HG02981 (cell line): ENCODE results near the gene HOXA10.
A peak's percentile ranks its signal among the peaks of the same experiment; 100 is the strongest.

Experiments used
- ATAC-seq: cut with Tn5 transposase; IDR thresholded peaks from one replicate; pipeline ENCODE4 v1.9.1; 2021; ENCODE audit warnings: mild to moderate bottlenecking, moderate library complexity; ENCODE audit not compliant: unreplicated experiment

HOXA10 gene

DNA sequence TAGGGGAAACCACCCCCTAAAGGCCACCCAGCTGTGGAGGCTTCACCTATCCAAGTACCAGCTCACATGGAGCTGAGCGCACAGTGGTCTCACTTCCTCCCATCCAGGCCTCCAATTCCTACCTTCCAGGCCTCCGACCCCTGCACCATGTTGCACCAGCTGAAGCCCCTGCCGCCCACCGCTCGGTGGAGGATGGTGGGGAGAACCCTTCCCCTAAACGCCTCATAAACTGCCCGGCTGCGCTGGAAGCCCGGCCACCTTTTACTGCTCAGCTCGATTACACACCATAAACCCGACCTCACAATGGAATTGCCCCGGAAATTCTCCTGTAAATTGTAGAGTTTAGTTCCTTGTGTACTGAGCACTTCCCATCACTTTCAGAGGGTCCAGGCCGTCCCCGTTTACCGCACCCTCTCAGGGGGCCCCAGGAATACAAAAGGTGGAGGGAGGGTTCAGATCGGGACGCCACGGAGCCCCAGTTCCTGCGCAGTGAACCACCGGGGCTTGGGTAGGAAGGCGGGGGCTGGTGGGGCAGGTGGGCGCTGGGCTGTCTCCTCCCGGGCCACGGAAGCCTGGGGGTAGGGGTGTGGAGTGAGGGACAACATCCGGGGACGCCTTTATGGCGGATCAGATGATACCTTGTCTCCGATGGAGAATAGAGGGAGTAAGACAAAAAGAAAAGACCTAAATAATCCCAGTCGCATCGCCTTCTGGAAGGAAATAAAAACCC is 16.3 kb downstream of the HOXA10 start:
- ATAC-seq = no peak

DNA sequence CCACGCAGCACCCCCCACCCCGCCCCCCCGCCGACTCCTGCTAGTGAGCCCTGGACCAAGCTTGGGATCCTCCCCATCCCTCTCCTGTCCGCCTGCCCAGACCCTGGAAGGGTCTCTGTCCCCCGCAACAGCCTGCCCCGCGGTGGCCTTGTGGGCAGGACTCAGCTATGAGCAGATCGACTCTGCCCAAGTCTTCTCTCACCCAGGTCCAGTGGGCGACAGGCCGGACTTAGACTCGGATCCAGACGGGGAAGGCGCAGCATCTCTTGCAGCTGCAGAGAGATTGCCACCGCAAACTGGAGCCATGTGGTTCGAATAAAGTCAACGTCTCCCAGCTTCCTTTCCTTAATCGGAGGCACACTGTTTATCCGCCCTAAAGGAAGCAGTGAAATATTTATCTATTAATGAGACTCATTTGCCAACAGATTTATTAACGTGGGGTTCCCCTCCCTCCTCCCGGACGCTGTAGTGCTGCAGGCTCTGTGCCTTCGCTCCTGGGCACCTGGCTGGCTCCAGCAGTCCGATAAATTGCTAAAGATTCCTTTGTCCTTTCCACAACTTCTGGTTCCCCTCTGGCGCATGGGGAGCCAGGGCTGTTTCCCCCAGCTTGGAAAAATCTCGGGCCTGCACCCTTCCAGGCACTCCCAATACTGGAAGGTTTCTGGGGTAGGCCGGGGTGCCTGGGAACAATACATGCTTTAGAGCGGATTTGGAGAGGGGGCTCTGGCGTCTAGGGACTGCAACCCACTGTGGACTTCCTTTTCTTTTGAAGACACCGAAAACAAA is 17.0 kb downstream of the HOXA10 start:
- ATAC-seq = no peak

DNA sequence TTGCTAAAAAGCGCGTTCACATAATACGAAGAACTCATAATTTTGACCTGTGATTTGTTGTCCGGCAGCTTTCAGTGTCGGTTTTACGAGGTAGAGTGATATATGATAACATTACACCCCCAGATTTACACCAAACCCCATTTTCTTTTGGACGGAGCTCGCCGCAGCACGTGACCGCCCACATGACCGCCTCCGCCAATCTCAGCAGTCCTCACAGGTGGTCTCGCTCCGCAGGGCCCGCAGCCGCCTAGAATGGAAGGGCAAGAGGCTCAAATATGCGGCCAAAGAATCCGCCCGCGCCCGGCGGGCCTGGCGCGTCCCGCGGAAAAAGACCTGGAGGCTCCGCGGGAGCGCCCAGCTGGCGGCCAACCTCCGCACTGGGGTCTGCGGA is 17.6 kb downstream of the HOXA10 start, which contains the start of gene HOXA7:
HOXA7 (minus strand) TSS at position 168 of the 391 bp plus-strand sequence; CDS start at position 38, 130 bp downstream.
- no peak for ATAC-seq

DNA sequence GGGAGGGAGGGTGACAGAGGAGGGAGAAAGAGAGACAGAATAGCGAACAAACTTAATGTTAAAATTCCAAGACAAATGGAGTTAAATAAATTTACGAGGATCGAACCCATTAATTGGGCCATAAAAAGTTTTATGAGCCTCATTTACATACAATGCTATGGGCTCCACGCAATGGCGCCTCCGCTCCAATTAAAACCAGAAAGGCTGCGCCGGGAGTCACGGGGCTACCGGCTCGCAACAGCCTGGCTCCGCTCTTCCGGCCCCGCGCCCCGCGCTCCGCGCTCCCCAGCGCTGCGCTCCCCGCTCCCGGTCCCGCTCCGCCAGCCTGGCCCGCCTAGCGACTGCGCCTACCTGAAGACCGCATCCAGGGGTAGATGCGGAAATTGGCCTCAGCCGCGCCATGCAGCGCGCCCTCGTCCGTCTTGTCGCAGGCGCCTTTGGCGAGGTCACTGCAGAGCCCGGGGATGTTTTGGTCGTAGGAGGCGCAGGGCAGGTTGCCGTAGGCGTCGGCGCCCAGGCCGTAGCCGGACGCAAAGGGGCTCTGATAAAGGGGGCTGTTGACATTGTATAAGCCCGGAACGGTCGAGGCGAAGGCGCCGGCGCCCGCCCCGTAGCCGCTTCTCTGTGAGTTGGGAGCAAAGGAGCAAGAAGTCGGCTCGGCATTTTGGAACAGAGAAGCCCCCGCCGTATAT is 18.2 kb downstream of the HOXA10 start:
- no peak for ATAC-seq

DNA sequence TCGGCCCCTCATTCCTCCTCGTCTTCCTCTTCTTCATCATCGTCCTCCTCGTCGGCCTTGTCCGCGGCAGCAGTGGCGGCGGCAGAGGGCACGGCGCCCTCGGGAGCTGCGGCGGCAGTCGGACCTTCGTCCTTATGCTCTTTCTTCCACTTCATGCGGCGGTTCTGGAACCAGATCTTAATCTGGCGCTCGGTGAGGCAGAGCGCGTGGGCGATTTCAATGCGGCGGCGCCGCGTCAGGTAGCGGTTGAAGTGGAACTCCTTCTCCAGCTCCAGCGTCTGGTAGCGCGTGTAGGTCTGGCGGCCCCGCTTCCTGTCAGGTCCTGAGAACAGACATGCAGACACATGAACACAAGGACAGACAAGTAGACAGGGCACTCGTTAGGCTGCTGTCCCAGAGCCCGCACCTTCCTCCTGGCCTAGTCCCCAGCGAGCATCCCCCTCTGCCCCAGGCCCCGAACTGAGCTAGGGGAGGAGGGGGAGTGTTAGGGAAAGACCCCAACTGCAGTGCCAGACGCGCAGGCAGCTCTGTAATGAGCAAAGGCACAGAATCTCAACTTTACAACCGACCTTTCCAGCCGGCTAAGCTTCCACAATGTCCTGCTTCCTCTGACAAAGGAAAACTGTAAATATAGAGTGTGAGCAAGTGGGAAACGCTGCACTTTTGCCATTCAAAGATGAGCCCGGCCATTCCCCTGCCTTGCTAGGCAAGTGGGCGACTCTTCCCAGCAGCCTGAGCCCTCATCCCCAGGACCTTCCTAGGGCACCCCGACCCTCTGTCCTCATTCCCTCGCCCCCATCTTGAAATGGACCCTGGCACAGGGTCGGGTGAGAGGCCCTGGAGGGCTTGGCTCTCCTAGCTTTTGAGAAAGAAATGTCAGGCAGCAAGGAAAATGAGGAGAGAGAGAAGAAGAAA is 19.0 kb downstream of the HOXA10 start:
- ATAC-seq = no peak

DNA sequence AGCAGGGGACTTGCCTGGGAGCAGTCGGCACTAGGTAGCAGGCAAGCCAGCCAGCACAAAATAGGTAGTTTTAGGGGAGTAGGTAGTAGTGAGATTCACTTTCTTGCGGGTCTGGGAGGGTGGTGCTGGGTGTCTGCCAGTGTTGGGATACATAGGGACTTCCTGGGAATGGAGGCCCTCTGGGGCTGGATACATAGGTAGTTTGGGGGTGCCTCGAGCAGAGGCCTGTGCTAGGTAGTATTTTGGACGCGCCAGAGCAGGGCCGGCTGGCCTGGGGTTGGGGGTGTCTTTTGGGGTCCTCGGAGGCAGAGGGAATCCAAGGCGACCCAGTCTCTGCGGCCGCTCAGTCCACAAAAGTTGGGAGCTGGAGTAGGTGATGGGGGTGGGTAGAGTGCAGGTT is 19.8 kb downstream of the HOXA10 start:
- ATAC-seq = no peak

DNA sequence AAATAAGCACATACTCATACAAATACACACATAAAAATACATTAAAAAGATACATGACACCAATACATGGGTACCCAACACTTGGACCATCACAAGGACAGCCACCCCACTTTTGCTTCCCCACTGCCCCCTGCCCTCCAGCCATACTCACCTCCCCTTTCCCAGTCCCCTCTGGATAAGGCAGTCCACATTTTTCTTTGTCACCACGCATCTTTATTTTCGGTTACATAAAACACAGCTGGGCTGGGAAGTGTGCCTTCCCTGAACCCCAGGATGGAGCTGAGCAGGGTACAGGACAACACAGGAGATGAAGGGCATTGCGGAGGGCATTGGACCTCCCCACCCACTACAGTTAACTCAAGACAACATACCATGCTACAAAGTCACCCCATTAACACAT is 20.6 kb downstream of the HOXA10 start:
- no peak for ATAC-seq

DNA sequence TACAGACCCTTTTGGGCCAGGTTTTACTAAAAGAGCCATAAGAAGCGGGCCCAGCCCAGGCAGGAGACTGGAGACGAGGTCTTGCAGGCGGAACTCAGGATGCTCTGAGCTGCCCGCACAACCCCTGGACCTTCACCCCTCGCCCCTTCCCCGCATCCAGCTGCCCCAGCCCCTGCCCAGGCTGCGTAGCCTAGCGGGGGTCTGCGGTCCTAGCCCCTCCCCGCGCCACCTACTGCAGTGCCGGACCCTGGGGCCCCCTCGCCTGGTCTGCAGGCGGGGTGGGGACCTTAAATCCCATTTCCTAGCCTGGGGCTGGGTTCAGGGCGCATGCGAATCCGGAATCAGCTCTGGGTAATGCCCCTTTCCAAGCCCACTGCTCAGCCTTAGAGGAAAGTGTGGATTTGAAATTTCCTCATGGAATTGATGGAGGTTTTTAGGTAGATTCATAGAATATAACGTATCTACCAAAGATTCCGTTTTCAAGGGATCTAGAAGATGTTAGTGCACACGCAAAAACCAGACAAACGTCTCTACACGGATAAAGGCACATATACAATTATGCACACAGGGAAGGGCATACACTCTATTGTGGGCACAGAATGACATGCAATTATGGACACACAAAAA is 21.2 kb downstream of the HOXA10 start:
- no peak for ATAC-seq

DNA sequence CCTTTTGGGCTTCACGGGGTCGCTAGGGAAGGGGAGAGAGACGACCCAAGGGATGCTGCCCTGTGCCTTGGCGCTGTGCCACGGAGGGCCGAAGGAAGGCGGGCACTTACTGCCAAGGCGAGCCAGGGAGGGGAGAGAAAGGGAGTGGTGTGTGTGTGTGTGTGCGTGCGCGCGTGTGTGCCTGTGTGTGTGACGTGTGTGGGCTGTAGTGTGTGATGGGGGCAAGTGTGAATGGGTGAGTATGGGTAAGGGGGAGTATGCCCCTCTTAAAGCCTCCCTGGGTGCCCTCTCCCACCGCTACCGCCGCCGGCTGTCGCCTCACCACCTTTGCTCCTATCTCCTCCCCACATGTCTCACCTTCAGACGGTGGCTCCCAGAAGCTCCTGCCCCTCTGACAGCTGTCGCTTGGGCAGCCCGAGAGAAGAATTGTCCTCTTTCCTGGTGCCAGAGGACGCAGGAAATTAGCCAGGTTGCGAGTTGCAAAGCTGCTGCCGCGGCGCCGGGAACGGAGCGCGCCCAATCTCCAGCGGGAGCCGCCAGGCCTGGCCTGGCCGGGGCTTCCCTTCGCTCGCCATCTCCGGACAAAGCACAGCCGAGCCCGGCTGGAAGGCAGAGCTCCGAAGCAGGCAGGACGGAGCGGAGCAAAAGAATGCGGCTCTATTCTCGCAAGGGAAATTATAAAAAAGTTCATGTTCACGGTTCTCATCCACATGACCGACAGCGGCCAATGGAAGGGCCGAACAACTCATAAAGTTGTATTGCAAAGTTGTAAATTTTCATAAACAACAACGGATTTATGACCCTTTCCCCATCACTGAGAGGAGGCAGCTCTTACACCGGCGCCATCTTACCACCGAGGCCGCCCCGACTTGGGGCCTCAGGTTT is 21.9 kb downstream of the HOXA10 start, which contains the start of gene HOXA3:
HOXA3 (minus strand) TSS at position 653 of the 885 bp plus-strand sequence. CDS start 41,943 bp downstream, outside the sequence.
- no peak for ATAC-seq

DNA sequence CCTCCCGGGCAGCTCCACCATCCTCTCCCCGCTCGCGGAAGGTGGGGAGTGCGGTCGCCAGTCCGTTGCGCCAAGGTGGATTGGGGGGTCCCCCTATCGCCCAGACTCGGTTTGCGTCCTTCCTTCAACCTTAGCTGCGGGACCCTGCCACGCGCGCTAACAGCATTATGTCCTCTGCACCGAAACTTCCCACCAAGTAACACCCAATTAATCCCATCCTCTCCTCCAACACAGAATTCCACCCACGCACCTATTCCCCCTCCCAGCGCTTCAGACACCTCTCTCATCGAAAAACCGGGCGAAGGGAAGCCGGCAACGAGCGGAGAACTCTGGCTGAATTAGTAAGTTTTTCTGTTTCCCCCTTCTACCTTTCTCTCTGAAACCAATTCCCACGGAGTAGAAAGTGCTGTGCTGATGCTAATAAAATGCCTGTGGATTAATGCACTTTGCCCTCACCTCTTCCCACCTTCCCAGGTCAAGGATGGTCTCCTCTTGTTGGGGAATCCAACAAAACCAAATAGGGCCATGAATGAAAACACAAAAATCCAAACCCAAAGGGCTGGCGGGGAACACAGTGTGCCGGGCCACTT is 22.7 kb downstream of the HOXA10 start:
- no peak for ATAC-seq

DNA sequence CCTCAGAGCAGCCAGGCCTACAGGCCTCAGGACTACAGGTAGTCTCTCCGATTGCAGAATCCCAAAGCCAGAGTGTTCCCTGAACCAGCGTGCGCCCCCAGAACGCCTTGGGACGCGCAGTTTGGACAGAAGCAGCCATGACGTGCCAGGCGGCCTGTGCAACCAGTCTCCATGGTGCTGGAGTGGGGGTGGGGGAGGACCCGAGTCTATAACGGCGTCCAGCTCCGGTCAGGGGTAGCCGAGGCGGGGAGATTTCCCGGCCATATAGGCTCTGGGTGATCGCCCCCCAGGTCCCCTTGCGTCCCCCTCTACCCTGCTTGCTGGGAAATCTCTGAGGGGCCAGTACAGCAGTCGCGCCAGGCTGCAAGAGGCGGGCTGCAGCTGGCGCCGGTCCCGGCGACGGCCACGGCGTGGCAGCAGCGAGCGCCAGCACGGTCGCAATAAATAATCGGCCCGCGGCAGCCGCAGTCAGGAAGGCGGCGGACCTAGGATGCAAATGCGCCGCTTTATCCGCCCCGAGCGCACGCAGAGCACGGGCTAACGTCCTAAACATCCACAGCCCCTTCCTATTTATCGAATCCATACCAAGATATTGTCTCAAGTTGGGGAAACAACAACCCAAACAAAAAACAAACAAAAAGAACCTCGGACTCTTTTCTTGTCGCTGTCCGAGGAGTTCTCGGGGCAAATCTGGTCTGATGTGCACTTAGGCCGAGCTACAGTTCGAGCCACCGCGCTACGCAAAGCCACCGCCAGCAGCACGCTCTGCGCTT is 23.4 kb downstream of the HOXA10 start:
- peak; percentile 76 for ATAC-seq

DNA sequence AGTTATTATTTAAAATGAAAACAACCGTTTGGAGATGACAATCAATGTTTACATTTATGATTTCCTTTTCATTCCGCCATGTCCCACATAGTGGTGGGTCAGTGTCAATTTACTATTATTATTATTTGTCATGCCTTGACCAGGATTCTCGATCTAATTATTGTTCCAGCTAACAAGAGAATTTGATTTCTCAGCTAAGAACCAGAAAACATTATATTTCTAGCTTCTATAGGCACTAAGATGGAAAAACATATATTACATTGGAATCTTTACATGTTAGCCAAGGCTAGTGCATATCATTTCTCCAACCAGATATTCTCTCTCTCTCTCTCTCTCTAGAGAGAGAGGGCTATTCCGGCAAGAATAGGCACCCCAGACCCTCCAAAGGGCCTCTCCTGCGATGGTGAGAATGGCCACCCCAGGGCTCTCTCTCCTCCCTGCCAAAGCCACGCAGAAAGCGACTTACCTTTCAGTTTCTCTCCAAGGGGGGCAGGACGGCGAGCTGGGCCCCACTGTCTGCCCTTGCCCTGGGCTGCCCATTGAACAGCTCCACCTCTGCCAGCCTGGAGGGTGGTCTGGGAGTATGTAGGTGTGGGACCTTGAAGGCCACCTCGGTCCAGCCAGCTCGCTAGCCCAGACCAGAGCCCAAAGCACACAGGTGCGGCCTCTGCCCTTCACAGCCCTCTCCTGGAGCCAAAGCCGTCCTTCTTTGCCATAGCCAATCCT is 24.1 kb downstream of the HOXA10 start:
- no peak for ATAC-seq

DNA sequence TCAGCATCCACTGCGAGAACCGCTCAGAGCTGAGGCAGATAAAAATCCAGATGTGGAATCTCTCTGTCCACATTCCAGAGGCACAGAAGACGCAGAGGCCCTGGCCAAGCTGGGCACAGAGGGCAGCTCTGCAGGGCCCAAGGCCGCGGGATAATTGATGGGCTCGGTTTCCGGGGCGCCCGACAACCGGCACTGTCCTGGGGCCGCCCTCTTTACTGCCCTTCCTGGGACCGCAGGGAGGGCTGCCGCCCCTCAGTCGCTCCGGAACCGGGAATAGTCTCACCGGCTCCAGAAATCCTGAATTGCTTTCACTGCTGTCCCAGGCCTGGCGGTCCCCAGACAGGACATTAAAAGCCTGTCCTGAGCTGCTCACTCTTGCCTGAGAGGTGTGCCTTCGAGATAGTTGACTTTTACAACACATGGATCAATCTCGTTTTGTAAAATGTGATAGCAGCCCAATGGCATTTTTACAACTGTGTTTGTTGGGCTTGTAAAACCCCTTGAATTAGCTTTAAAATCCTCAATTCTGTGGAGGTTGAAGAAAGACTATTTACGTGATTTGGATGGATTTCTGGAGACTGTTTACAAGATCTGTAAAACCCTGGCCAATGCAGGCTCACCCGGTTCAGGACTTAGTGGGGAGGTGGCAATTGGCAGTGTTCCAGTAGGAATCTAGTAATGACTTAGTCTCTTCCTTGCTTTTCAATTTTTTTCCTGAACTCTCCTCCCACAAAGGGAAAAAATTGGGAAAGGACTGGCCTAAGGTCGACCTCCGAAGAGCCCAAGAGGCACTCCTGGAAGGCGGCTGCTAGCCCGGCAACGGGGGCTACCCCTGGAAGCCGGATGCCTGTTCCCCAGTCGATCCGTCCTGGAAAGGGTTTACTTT is 25.1 kb downstream of the HOXA10 start:
- no peak for ATAC-seq

DNA sequence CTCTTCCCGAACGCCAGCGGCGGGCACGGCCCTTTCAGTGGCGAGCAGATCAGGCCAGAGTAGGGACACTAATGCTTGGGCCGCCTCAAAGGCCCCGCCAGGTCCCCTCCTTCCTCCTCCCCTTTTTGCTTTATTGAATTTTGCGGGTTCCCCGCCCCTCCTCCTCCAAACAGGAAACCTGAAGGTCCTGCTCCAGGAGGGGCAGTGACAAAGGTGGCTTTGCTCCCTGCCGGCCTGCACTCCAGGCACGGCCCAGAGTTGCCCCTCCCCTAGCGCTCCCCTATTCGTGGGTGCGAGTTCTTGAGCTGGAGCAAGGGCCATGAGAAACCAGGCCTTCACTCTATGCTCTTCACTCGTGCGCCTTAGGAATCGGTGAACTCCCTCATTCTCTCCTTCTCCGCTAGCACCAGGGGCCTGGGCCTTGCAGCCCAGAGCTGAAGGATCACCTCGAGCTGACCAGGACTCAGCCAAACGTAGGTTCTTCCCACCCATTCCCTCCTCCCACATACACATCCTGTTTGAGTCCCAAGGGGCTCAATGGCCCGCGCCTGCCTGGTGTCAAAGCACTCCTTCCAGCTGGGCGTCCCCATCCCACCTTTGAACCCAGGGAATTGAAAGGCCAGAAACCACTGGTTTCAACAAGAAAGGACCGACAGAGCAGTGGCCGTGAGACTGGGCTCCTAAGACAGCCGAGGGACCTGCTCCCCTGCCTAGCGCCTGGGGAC is 25.9 kb downstream of the HOXA10 start:
- no peak for ATAC-seq

DNA sequence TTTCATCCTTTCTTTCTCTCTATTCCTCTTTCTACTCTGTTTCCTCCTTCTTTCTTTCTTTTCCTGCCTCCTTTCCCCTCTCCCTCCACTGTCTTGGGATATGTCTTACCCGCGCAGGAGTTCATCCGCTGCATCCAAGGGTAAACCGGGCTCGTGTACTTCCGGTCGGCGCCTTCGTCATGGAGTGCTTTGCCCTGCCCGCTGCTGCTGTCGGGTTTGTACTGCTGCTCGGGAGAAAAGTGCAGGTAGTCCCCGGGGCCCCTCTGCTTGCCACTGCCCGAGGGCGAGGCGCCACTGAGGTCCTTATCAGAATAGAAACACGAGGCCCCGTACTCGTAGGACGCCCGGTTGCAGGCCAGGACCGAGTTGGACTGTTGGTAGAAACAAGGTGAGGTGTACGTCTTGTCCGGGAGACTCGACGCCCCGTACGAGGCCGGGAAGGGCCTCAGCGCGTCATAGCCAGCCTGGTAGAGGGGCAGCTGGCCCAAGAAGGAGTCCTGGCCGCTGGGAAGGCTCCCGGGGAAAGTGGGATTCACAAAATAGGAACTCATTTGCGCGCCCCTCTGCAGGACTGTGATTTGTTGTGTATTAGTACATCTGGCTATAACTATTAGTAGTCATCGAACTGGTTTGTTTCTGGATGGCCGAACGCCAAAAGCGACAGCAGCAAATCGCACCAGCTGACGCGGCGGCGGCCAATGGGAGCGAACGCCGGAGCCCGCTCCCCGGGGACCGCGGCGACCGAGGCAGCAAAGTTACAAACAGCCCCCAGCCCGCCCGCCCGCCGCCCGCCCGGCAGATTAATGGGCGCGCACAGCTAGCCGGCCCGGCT is 26.7 kb downstream of the HOXA10 start, which contains the start of gene HOXA6:
HOXA6 (minus strand) TSS at position 576 of the 832 bp plus-strand sequence; CDS start at position 551, 25 bp downstream.
- ATAC-seq = no peak
